Choroid plexus epithelial cell (primary cell): Measurements from ENCODE around the gene ACOT6.
"Not testable (repeated sequence)": the region's sequence is repeated elsewhere in the genome, so short reads cannot be mapped to it uniquely, and the experiment has no call there.

Source experiments
- DNase-seq: peaks from one replicate; pipeline ENCODE4 v3.0.0-alpha.2; 2010; ENCODE audit warnings: low read depth
- H3K4me3 ChIP-seq: 2 replicates; pipeline ENCODE4 v1.5.1; 2011; ENCODE audit warnings: low read depth, mild to moderate bottlenecking, control low read depth, low read length, moderate library complexity
- TF ChIP-seq, protein P1 (sequence below): conservative IDR thresholded peaks from 2 replicates; pipeline ENCODE4 v1.5.1; 2011; ENCODE audit warnings: low read depth, mild to moderate bottlenecking, control low read depth, inconsistent platforms, low read length, moderate library complexity

ACOT6 gene

DNA sequence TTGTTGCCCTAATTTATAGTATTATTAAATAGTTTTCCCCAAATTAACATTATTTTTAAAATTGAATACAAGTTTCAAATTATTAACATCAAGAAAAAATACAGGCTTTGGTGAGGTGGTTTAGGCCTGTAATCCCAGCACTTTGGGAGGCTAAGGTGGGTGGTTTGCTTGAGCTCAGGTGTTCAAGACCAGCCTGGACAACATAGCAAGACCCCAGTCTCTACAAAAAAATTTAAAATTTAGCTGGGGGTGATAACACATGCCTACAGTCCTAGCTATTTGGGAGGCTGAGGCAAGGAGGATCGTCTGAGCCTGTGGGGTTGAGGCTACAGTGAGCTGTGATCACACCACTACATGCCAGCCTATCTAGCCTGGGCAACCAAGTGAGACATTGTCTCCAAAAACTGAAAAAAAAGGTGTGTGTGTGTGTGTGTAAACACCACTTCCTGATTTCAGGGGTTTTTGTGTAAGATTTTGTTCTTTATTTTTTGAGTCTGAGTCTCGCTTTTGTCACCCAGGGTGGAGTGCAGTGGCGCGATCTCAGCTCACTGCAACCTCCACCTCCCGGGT is 28.6 kb downstream of the ACOT6 start:
- no peak for DNase-seq
- no peak overlapping the region for H3K4me3 ChIP-seq
- TF ChIP-seq, protein P1, sequence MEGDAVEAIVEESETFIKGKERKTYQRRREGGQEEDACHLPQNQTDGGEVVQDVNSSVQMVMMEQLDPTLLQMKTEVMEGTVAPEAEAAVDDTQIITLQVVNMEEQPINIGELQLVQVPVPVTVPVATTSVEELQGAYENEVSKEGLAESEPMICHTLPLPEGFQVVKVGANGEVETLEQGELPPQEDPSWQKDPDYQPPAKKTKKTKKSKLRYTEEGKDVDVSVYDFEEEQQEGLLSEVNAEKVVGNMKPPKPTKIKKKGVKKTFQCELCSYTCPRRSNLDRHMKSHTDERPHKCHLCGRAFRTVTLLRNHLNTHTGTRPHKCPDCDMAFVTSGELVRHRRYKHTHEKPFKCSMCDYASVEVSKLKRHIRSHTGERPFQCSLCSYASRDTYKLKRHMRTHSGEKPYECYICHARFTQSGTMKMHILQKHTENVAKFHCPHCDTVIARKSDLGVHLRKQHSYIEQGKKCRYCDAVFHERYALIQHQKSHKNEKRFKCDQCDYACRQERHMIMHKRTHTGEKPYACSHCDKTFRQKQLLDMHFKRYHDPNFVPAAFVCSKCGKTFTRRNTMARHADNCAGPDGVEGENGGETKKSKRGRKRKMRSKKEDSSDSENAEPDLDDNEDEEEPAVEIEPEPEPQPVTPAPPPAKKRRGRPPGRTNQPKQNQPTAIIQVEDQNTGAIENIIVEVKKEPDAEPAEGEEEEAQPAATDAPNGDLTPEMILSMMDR: no peak

DNA sequence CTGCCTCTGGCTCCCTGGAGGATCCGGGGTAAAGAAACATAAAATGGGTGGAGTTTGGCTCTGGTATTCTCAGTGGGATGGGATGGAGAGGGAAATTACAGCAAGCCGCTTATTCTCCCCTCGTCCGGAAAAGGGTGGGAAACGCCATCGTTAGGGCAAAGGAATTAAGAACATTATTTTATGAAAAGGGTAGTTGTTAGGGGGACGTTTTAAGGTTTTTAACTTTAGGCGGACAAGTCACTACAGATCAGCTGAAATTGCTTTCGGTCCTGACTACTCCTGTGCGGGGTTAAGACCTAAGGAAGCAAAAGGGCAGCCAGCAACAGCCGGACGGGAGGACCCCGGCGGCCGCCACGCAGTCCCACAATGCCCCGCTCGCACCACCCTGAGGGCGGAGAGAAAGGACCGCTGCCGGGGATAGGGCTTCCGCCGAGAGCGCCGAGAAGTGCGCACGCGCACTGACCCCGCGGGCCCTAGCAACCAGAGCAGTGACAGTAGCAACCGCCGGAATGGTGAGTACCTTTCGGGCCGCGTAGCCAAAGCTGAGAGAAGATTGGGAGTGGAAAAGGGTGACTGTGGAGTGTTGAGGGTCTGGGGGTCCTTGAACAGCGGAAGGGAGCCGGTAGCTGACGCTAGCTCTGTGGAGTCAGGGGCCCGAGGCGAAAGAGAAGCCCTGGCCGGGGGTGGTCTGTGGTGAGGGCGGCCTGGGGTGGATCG is 32.4 kb downstream of the ACOT6 start, which contains the start of gene DNAL1:
Gene DNAL1 (plus strand): TSS at position 456 of the 717 bp plus-strand sequence. CDS start 54 bp downstream, at position 510.
- H3K4me3 ChIP-seq: peak within 1 kb of the TSS; percentile 97
- DNase-seq: peak; percentile 93
- TF ChIP-seq, protein P1: no peak

DNA sequence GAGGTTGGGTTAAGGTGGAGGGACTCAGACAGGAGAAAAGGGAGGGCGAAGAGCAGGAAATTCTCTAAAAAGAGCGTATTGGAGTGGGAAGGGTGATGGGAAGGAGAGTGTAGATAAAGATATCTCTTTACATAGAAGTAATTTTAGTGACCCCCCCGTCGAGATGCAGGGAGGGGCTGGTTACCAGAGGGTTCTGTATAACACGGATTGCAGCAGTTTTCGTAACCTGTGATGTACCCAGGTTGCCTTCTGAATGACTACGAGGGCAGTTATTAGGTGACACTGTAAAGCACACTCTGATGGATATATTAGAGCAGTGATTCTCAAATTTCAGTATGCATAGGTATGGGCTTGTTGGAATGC is 32.9 kb downstream of the ACOT6 start:
- peak overlapping the region; percentile 97 for H3K4me3 ChIP-seq
- DNase-seq: no peak
- TF ChIP-seq, protein P1: no peak

DNA sequence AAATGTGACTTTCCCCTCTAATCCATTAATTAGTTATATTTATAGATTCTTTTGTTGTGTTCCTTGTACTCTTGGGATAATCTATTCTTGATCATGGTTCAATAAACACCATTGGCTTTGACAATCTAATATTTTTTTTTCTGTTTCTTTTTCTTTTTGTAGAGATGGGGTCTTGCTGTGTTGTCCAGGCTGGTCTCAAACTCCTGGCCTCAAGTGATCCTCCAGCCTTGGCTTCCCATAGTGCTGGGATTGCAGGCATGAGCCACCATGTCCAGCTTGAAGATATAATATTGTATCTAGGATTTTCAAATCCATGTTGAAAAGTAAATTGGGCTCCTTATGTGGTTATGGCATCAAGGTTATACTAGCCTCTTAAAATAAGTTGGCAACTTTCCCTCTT is 38.7 kb downstream of the ACOT6 start:
- DNase-seq: no peak
- TF ChIP-seq, protein P1: no peak
- H3K4me3 ChIP-seq: no peak overlapping the region

DNA sequence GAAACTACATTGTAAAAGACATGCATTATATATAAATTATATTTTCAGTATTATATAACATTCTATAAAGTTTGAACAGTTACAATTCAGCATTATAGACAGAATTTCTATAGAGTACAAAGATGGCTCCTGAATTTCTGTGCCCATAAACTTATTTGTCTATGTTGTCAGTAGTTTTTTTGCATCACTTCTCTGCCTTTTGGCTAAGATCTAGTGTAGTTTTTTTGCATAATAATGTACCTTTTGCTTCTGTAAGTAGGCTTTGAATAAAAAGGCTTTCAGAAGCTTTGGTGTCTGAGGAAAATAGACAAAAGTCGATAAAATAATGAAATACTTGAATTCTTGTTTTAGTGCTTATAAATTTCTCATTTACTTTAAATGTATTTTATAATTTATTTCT is 43.5 kb downstream of the ACOT6 start:
- no peak for DNase-seq
- TF ChIP-seq, protein P1: no peak
- H3K4me3 ChIP-seq: no peak overlapping the region

DNA sequence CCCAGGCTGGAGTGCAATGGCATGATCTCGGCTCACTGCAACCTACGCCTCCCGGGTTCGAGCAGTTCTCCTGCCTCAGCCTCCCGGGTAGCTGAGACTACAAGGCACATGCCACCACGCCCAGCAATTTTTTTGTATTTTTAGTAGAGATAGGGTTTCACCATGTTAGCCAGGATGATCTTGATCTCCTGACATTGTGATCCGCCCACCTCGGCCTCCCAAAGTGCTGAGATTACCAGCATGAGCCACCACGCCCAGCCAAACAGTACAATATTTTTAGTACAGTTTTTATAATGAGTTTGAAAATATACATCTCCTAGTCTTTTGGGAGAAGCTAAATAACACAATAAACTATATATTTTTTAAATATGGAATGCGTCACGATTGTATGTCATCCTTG is 46.9 kb downstream of the ACOT6 start:
- not testable (repeated sequence) for H3K4me3 ChIP-seq, DNase-seq

DNA sequence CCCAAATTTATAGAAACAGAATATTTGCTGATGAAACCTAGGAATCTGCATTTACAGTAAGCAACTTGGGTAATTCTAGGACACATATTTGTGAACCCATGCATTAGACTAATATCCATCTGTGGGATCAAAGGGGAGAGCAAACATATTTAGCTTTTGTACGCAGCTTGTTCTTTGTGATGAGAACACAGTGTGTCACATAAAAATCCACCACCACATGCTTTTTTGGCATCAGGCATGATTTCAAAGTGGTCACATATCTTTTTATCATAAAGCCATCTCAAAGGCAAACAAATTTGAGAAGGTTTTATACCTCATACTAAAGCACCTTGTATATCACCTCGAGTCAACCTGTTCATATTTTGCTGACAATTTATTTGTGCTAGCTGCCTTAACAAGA is 48.2 kb downstream of the ACOT6 start:
- H3K4me3 ChIP-seq: no peak overlapping the region
- no peak for DNase-seq
- TF ChIP-seq, protein P1: no peak
